ENCODE data around the gene BATF.

GRCh38 chr14:75566321-75566720 lies 44.1 kb downstream of the BATF start:
- TF ChIP-seq, protein P1, sequence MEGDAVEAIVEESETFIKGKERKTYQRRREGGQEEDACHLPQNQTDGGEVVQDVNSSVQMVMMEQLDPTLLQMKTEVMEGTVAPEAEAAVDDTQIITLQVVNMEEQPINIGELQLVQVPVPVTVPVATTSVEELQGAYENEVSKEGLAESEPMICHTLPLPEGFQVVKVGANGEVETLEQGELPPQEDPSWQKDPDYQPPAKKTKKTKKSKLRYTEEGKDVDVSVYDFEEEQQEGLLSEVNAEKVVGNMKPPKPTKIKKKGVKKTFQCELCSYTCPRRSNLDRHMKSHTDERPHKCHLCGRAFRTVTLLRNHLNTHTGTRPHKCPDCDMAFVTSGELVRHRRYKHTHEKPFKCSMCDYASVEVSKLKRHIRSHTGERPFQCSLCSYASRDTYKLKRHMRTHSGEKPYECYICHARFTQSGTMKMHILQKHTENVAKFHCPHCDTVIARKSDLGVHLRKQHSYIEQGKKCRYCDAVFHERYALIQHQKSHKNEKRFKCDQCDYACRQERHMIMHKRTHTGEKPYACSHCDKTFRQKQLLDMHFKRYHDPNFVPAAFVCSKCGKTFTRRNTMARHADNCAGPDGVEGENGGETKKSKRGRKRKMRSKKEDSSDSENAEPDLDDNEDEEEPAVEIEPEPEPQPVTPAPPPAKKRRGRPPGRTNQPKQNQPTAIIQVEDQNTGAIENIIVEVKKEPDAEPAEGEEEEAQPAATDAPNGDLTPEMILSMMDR (IDR thresholded peaks at IDR 0.05; ENCODE audit: low read length), result no peak
- no peak for TF ChIP-seq EZH2 (optimal IDR thresholded peaks at IDR 0.05; ENCODE audit: low read depth, low read length)

Data from MM.1S (cell line).